Activated CD4-positive, alpha-beta memory T cell treated with anti-CD3 and anti-CD28 coated beads, Interleukin-2, amount 10 ng/mL, durations not matched to agents 7 days and 5 days (primary cell): Measurements from ENCODE around the gene SLC44A4. TPM values are rescaled to one million over a fixed set of nuclear protein-coding genes. Genes with fewer than 3 reads are reported as not detected.
"Not testable (repeated sequence)": the region's sequence is repeated elsewhere in the genome, so short reads cannot be mapped to it uniquely, and the experiment has no call there.

Experiments
- CTCF ChIA-PET: fragments of 350-600 bp; sonication (Branson Sonifier 250); formaldehyde crosslinking; loops from one replicate; lab custom pipeline; 2021; ENCODE audit warnings: antibody characterized with exemption, inconsistent platforms; lab: Charles Lee
- POLR2A ChIA-PET: fragments of 350-600 bp; sonication (Branson Sonifier 250); formaldehyde crosslinking; loops from one replicate; lab custom pipeline; 2021; ENCODE audit warnings: antibody characterized with exemption; lab: Charles Lee
- DNase-seq: peaks from one replicate; pipeline ENCODE4 v3.0.0-alpha.2; 2020
- H3K27ac Mint-ChIP-seq: one replicate; pipeline ENCODE4 v1.8.0; 2021; ENCODE audit warnings: mild to moderate bottlenecking, mixed read lengths
- H3K27me3 Mint-ChIP-seq: one replicate; pipeline ENCODE4 v1.8.0; 2021; ENCODE audit warnings: mixed read lengths
- H3K36me3 Mint-ChIP-seq: one replicate; pipeline ENCODE4 v1.8.0; 2021; ENCODE audit warnings: low read depth, mixed read lengths
- H3K4me1 Mint-ChIP-seq: one replicate; pipeline ENCODE4 v1.8.0; 2021; ENCODE audit warnings: mixed read lengths
- H3K4me3 Mint-ChIP-seq: one replicate; pipeline ENCODE4 v1.8.0; 2021; ENCODE audit warnings: mild to moderate bottlenecking, mixed read lengths
- H3K9me3 Mint-ChIP-seq: one replicate; pipeline ENCODE4 v1.8.0; 2021; ENCODE audit warnings: mixed read lengths
- total RNA-seq, 2 experiments: library from RNA; stranded (reverse); gene quantifications; one replicate each; pipeline ENCODE4 v1.2.3, GENCODE V29; 2021

Gene SLC44A4
- total RNA-seq, 2 experiments from 2014 or later: 0.38 TPM; not detected in 1

DNA sequence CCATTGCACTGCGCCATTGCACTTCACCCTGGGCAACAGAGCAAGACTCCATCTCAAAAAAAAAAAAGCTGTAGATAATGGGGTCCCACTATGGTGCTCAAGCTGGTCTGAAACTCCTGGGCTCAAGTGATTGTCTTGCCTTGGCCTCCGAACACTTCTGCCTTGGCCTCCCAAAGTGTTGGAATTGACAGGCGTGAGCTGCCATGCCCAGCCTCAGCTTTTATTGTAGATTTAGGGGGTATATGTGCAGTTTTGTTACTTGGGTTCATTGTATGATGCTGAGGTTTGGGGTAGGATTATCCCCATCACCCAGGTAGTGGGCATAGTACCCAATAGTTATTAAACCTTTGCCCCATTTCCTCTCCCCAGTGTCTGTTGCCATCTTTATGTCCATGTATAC is 39.8 kb downstream of the SLC44A4 start:
- no peak for DNase-seq
- Mint-ChIP-seq H3K27me3 (no peaks in the 10 kb centered on the region), H3K9me3 (no peaks in the 10 kb centered on the region), H3K27ac (peak overlapping the region; percentile 45), H3K4me1 (peaks cover 42% of the 10 kb centered on the region), H3K4me3 (peak overlapping the region; percentile 46), H3K36me3 (peaks cover 68% of the 10 kb centered on the region)
- ChIA-PET POLR2A (interaction anchor here (0.6 to 3.0 kb wide), 8 partner anchors 9 to 971 kb away, joined by 3 to 11 read pairs (median 3); partner anchors contain the start of genes HSPA1B, LSM2 and NEU1), CTCF (interaction anchor here (1.2 to 1.4 kb wide), 4 partner anchors 11 to 185 kb away, joined by 3 to 5 read pairs (median 4); partner anchors contain the start of gene HSPA1B)

DNA sequence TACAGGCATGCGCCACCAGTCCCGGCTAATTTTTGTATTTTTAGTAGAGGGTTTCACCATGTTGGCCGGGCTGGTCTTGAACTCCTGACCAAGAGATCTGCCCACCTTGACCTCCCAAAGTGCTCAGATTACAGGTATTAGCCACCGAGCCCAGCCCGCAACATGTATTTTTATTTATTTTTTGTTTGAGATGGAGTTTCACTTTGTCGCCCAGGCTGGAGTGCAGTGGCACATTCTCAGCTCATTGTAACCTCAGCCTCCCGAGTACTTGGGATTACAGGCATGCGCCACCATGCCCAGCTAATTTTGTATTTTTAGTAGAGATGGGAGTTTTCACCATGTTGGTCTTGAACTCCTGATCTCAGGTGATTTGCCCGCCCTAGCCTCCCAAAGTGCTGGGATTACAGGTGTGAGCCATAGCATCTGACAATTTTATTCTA is 40.7 kb downstream of the SLC44A4 start:
- Mint-ChIP-seq H3K36me3 (peaks cover 68% of the 10 kb centered on the region), H3K4me1 (peaks cover 43% of the 10 kb centered on the region), H3K4me3 (peak overlapping the region; percentile 81)
- not testable (repeated sequence) for H3K9me3 Mint-ChIP-seq, H3K27me3 Mint-ChIP-seq, DNase-seq, H3K27ac Mint-ChIP-seq
- ChIA-PET POLR2A (interaction anchor here (0.7 to 9.1 kb wide), 4 partner anchors 25 to 154 kb away, joined by 3 to 119 read pairs (median 7); partner anchors contain the start of genes CLIC1, MSH5 and NEU1), CTCF (interaction anchor here (0.6 to 1.4 kb wide), 4 partner anchors 11 to 340 kb away, joined by 3 to 5 read pairs (median 3); partner anchors contain the start of gene HSPA1B)

DNA sequence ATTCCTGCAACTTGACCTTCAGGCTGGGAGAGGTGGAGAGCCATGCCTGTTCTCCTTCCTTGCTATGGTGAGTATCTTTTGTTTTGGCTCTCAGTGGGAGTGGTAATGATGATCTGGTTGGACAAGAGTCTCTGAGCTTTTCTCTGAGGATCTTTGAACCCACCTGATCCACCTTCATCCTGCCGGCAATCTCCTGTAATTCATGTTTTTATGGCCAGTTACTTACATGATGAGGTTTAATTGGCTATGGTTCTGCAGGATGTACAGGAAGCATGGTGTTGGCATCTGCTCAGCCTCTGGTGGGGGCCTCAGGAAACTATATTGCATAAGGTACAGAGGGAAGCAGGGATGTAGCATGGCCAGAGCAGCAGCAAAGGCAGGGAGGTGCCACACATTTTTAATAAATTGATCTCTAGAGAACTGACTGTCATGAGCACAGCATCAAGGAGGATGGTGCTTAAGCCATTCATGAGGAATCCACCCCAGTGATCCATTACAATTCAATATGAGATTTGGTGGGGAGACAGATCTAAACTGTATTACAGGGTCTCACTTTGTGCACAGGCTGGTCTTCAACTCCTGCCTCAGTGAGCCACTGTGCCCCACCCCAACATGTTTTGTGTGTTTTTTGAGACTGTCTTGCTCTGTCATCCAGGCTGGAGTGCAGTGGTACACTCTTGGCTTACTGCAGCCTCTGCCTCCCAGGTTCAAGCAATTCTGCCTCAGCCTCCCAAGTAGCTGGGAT is 41.3 kb downstream of the SLC44A4 start:
- Mint-ChIP-seq H3K36me3 (peaks cover 68% of the 10 kb centered on the region), H3K27me3 (no peaks in the 10 kb centered on the region), H3K4me3 (peak overlapping the region; percentile 81), H3K4me1 (peaks cover 47% of the 10 kb centered on the region), H3K27ac (peak overlapping the region; percentile 91), H3K9me3 (no peaks in the 10 kb centered on the region)
- POLR2A ChIA-PET: interaction anchor here (1.0 to 9.1 kb wide), 10 partner anchors 10 to 177 kb away, joined by 3 to 119 read pairs (median 10); partner anchors contain the start of genes C6orf47, CLIC1, CSNK2B and GPANK1
- no peak for DNase-seq
- CTCF ChIA-PET: no interaction called here

DNA sequence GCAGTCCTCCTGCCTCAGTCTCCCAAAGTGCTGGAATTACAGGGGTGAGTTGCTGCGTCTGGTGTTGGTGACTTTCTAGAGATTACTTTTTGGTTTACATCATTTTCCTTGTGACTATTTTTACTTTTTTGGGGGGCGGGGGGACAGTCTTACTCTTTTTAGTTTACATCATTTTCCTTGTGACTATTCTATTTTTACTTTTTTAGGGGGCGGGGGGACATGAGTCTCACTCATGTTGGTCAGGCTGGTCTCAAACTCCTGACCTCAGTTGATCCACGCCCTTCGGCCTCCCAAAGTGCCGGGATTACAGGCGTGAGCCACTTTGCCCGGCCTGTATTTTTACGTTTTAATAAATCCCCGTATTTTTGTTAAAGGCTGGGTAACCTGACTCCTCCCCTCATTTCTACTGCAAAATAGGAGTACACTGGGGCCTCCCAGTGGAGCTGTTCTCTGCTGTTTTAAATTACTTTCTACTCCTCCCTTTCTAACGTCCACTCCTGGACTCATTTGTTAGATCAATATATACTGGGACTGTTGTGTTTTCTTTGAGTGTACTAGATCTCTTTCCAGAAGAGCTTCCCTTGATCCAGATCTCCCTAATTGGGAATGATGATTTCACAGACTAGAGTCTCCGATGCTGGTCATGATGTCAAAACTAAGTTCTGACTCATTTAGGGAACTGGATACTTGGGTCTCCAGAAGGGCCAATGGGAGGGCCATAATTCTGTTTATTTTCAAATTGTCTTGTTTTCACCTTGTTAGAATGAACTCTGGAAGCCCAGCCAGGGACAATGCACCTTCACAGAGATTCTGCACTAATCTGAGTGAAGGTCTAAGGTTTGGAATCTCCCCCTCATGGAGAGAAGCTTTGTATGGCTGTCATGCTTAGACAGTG is 42.1 kb downstream of the SLC44A4 start:
- Mint-ChIP-seq H3K4me1 (peaks cover 49% of the 10 kb centered on the region), H3K4me3 (peak overlapping the region; percentile 81), H3K27ac (peak overlapping the region; percentile 91), H3K9me3 (no peaks in the 10 kb centered on the region), H3K36me3 (peaks cover 65% of the 10 kb centered on the region), H3K27me3 (no peaks in the 10 kb centered on the region)
- DNase-seq: no peak
- ChIA-PET CTCF (interaction anchor here (1.1 to 2.7 kb wide), 4 partner anchors 10 to 67 kb away, joined by 3 to 10 read pairs (median 5); partner anchors contain the start of gene HSPA1B), POLR2A (interaction anchor here (1.0 to 9.1 kb wide), 13 partner anchors 10 to 342 kb away, joined by 3 to 119 read pairs (median 6); partner anchors contain the start of genes C6orf47, CLIC1, CSNK2B and DXO)

DNA sequence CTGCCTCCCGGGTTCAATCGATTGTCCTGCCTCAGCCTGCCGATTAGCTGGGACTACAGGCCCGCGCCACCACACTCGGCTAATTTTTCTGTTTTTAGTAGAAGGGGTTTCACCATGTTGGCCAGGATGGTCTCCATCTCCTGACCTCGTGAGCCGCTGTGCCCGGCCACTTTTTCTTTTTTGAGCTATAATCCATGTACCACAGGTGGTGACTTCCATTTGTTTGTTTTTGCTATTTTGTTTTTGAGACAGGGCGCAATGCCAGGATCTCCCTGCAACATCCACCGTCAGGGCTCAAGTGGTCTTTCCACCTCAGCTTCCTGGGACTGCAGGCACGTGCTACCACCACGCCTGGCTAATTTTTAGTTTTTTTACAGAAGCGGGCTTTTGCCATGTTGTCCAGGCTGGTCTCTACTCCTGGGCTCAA is 42.7 kb downstream of the SLC44A4 start:
- Mint-ChIP-seq H3K27me3 (no peaks in the 10 kb centered on the region), H3K4me3 (peak overlapping the region; percentile 81), H3K36me3 (peaks cover 64% of the 10 kb centered on the region), H3K4me1 (peaks cover 55% of the 10 kb centered on the region), H3K9me3 (no peaks in the 10 kb centered on the region), H3K27ac (peak overlapping the region; percentile 91)
- POLR2A ChIA-PET: interaction anchor here (0.8 to 9.1 kb wide), 18 partner anchors 8 to 341 kb away, joined by 3 to 119 read pairs (median 5); partner anchors contain the start of genes C6orf47, CLIC1, CSNK2B and DDAH2
- no peak for DNase-seq
- CTCF ChIA-PET: interaction anchor here (0.7 to 2.7 kb wide), 6 partner anchors 9 to 260 kb away, joined by 3 to 14 read pairs (median 6); partner anchors contain the start of genes HSPA1B and NEU1

DNA sequence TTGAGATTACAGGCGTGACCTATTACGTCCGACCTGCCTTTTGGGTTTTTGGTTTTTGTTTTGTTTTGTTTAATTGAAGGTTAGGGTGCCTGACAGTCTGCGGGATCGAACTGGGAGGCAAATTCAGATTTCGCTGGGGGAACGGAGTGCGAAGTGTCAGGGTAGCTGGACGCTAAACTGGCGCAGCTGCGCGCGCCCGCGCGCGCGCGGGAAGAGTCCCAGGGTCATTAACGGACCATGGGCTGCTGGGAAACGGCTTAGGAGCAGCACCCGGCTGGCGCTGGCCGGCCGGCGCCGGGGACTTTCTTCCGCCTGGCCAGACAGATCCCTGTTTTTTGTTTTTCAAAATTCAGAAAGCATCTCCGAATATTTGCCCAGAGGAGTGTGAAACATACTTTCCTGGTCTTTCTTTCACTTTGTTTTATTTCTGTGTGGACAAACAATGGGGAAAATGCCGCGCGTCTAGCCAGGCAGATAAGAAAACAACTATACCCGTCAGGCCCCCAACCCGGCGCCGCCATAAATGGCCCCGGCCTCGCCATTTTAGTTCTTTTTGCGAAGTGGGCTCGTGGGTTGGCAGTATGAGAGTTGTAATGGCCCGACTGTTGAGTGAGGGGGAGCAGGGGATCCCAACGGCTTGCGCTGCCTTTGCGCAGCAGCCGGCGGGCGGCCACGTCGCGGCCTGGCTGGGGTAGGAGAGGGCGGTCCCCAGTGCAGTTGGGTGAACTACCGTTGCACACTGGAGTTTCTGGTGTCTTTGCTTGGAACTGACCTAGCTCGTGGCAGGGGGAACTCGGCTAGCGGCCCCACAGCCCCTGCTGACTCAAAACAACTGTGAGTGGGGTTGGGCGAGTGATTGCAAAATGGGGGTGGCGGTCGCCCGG is 44.2 kb downstream of the SLC44A4 start:
- H3K27me3 Mint-ChIP-seq: no peaks in the 10 kb centered on the region
- H3K27ac Mint-ChIP-seq: peak overlapping the region; percentile 91
- H3K9me3 Mint-ChIP-seq: no peaks in the 10 kb centered on the region
- peak overlapping the region; percentile 81 for H3K4me3 Mint-ChIP-seq
- CTCF ChIA-PET: interaction anchor here (1.8 to 2.7 kb wide), 3 partner anchors 8 to 65 kb away, joined by 7 to 14 read pairs (median 10); partner anchors contain the start of genes HSPA1B and NEU1
- peaks cover 64% of the 10 kb centered on the region for H3K36me3 Mint-ChIP-seq
- POLR2A ChIA-PET: interaction anchor here (0.9 to 9.1 kb wide), 20 partner anchors 8 to 1010 kb away, joined by 3 to 119 read pairs (median 6); partner anchors contain the start of genes BAG6, C6orf47, CLIC1 and CSNK2B
- H3K4me1 Mint-ChIP-seq: peaks cover 56% of the 10 kb centered on the region
- DNase-seq: peak; percentile 79

DNA sequence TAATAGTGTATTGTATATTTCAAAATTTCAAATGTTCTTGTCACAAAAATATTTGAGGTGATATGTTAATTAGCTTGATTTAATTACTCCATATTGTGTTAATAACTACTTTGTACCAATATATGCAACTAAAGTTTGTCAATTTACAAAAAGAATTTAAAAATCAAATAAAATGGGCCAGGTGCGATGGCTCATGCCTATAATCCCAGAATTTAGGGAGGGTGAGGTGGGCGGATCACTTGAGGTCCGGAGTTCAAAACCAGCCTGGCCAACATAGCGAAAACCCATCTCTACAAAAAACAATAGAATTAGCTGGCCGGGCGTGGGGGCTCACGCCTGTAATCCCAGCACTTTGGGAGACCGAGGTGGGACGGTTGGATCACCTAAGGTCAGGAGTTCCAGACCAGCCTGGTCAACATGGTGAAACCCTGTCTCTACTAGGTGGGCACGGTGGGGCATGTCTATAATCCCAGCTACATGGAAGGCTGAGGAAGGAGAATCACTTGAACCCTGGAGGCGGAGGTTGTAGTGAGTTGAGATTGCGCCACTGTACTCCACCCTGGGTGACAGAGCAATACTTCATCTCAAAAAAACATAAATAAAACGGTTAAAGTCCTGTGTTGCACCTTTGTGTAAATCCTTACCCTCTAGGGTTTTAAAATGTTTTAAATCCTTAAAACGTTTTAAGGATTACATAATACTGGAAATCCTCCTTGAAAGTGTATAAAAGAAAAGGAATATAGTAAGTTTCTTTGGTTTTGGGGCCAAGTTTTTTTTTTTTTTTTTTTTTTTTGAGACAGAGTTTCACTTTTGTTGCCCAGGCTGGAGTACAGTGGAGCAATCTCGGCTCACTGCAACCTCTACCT is 47.2 kb downstream of the SLC44A4 start:
- Mint-ChIP-seq H3K4me1 (peaks cover 36% of the 10 kb centered on the region), H3K36me3 (peaks cover 37% of the 10 kb centered on the region)
- POLR2A ChIA-PET: interaction anchor here (0.9 to 9.1 kb wide), 7 partner anchors 16 to 180 kb away, joined by 3 to 119 read pairs (median 7); partner anchors contain the start of genes CLIC1, DDAH2, HSPA1A and HSPA1L

DNA sequence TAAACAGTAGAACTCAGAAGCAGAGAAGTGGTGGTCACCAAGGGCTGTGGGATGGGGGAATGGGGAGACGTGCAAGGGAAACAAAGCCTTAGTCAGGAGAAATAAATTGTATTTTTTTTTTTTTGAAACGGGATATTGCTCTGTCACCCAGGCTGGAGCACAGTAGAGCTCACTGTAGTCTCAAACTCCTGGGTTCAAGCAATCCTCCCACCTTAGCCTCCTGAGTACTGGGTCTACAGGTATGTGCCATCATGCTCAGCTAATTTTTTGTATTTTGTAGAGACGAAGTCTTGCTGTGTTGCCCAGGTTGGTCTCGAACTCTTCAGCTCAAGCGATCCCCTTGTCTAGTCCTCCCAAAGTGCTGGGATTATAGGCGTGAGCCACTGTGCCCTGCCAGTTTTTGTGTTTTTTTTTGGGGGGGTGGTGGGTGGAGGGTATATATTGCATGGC is 47.9 kb downstream of the SLC44A4 start:
- H3K4me3 Mint-ChIP-seq: peak overlapping the region; percentile 94
- ChIA-PET CTCF (interaction anchor here (0.6 to 4.2 kb wide), 21 partner anchors 13 to 957 kb away, joined by 3 to 61 read pairs (median 7); partner anchors contain the start of genes BAG6, CLIC1, DDAH2 and GPANK1), POLR2A (interaction anchor here (0.8 to 9.1 kb wide), 10 partner anchors 16 to 280 kb away, joined by 3 to 119 read pairs (median 5); partner anchors contain the start of genes C6orf47, CLIC1, DDAH2 and GPANK1)
- H3K4me1 Mint-ChIP-seq: peaks cover 36% of the 10 kb centered on the region
- H3K27ac Mint-ChIP-seq: peak overlapping the region; percentile 82
- no peaks in the 10 kb centered on the region for H3K9me3 Mint-ChIP-seq
- H3K36me3 Mint-ChIP-seq: peaks cover 30% of the 10 kb centered on the region
- no peak for DNase-seq
- H3K27me3 Mint-ChIP-seq: no peaks in the 10 kb centered on the region

More for the DNA sequence above, 47.2 kb downstream of the SLC44A4 start:
- H3K27ac Mint-ChIP-seq: peak overlapping the region; percentile 82
- no peaks in the 10 kb centered on the region for H3K9me3 Mint-ChIP-seq
- no peaks in the 10 kb centered on the region for H3K27me3 Mint-ChIP-seq
- H3K4me3 Mint-ChIP-seq: peak overlapping the region; percentile 94
- no peak for DNase-seq
- CTCF ChIA-PET: interaction anchor here (1.1 to 4.2 kb wide), 13 partner anchors 13 to 209 kb away, joined by 3 to 61 read pairs (median 11); partner anchors contain the start of genes BAG6, CLIC1, DDAH2 and MSH5

DNA sequence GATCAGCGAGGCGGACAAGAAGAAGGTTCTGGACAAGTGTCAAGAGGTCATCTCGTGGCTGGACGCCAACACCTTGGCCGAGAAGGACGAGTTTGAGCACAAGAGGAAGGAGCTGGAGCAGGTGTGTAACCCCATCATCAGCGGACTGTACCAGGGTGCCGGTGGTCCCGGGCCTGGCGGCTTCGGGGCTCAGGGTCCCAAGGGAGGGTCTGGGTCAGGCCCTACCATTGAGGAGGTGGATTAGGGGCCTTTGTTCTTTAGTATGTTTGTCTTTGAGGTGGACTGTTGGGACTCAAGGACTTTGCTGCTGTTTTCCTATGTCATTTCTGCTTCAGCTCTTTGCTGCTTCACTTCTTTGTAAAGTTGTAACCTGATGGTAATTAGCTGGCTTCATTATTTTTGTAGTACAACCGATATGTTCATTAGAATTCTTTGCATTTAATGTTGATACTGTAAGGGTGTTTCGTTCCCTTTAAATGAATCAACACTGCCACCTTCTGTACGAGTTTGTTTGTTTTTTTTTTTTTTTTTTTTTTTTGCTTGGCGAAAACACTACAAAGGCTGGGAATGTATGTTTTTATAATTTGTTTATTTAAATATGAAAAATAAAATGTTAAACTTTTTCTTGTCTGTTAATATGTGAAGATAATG is 49.0 kb downstream of the SLC44A4 start:
- peak overlapping the region; percentile 82 for H3K27ac Mint-ChIP-seq

More for the DNA sequence above, 49.0 kb downstream of the SLC44A4 start:
- Mint-ChIP-seq H3K4me3 (peak overlapping the region; percentile 94), H3K36me3 (peaks cover 22% of the 10 kb centered on the region), H3K9me3 (no peaks in the 10 kb centered on the region), H3K27me3 (no peaks in the 10 kb centered on the region), H3K4me1 (peaks cover 44% of the 10 kb centered on the region)
- CTCF ChIA-PET: interaction anchor here (0.6 to 4.2 kb wide), 30 partner anchors 12 to 335 kb away, joined by 3 to 61 read pairs (median 4); partner anchors contain the start of genes ABHD16A, BAG6, CLIC1 and DDAH2
- POLR2A ChIA-PET: interaction anchor here (0.7 to 9.1 kb wide), 11 partner anchors 9 to 279 kb away, joined by 3 to 119 read pairs (median 4); partner anchors contain the start of genes CLIC1, DDAH2, GPANK1 and HSPA1A
- no peak for DNase-seq
